HG03521 (cell line): ENCODE results near the gene IGFL1.
"Not testable (repeated sequence)": the region's sequence is repeated elsewhere in the genome, so short reads cannot be mapped to it uniquely, and the experiment has no call there.

Experiments used
- ATAC-seq: cut with Tn5 transposase; IDR thresholded peaks from one replicate; pipeline ENCODE4 v1.9.1; 2021; ENCODE audit warnings: mild to moderate bottlenecking, moderate library complexity; ENCODE audit not compliant: unreplicated experiment

Gene IGFL1

GRCh38 chr19:46229442-46229841 lies at the start of gene IGFL1:
Gene IGFL1 (plus strand): TSS chr19:46229742. CDS start chr19:46229775, 33 bp downstream.
- ATAC-seq, result no peak

GRCh38 chr19:46180701-46181387 lies 48.7 kb upstream of the IGFL1 start:
- ATAC-seq, result no peak

GRCh38 chr19:46181388-46181779 lies 48.2 kb upstream of the IGFL1 start:
- ATAC-seq, result no peak

- ATAC-seq, result no peak
Observed at GRCh38 chr19:46182476-46182875, 47.1 kb upstream of the IGFL1 start.

- not testable (repeated sequence) for ATAC-seq
Observed at GRCh38 chr19:46184775-46185710, 44.5 kb upstream of the IGFL1 start.

- no peak for ATAC-seq
Observed at GRCh38 chr19:46186101-46186716, 43.3 kb upstream of the IGFL1 start.

- ATAC-seq, result no peak
Observed at GRCh38 chr19:46186717-46187101, 42.8 kb upstream of the IGFL1 start.

GRCh38 chr19:46189971-46190888 lies 39.3 kb upstream of the IGFL1 start:
- ATAC-seq, result no peak

- no peak for ATAC-seq
Observed at GRCh38 chr19:46191356-46191755, 38.2 kb upstream of the IGFL1 start.

GRCh38 chr19:46191972-46192371 lies 37.6 kb upstream of the IGFL1 start:
- no peak for ATAC-seq

- not testable (repeated sequence) for ATAC-seq
Observed at GRCh38 chr19:46192626-46192991, 36.9 kb upstream of the IGFL1 start.

GRCh38 chr19:46192992-46193650 lies 36.4 kb upstream of the IGFL1 start:
- no peak for ATAC-seq

- no peak for ATAC-seq
Observed at GRCh38 chr19:46193678-46194077, 35.9 kb upstream of the IGFL1 start.

- no peak for ATAC-seq
Observed at GRCh38 chr19:46195104-46195503, 34.4 kb upstream of the IGFL1 start.

- ATAC-seq, result not testable (repeated sequence)
Observed at GRCh38 chr19:46195919-46196318, 33.6 kb upstream of the IGFL1 start.

- ATAC-seq, result no peak
Observed at GRCh38 chr19:46196410-46197124, 33.0 kb upstream of the IGFL1 start.

- no peak for ATAC-seq
Observed at GRCh38 chr19:46197314-46198070, 32.0 kb upstream of the IGFL1 start.

GRCh38 chr19:46198756-46199155 lies 30.8 kb upstream of the IGFL1 start:
- no peak for ATAC-seq
